PC-9 (cell line): ENCODE results near the gene ARPC1B. TPM values are rescaled to one million over a fixed set of nuclear protein-coding genes. Genes with fewer than 3 reads are reported as not detected.

Source experiments
- BruUV-seq: library from RNA; stranded (reverse); fragments of 400-500 nt; replicated peaks from 2 replicates; lab custom pipeline; 2021; lab: Mats Ljungman, UMichigan
- CTCF ChIA-PET: fragments of 300-600 bp; sonication (Branson Sonifier 250); formaldehyde crosslinking; loops from one replicate; lab custom pipeline; 2022; ENCODE audit warnings: antibody characterized with exemption; lab: Charles Lee
- POLR2A ChIA-PET: fragments of 300-600 bp; sonication (Branson Sonifier 250); formaldehyde crosslinking; loops from one replicate; lab custom pipeline; 2022; ENCODE audit warnings: antibody characterized with exemption; ENCODE audit not compliant: unreplicated experiment; lab: Charles Lee
- DNase-seq, 2 experiments: peaks; one replicate each; pipeline versions ENCODE4 v3.0.0 to v3.0.0-alpha.2; 2015 to 2022; ENCODE audit warnings: mixed read lengths in 1 of 2
- H2AFZ ChIP-seq: fragments of 200-600 bp; sonication (generic); 2 replicates; pipeline ENCODE4 v1.8.1; 2017; ENCODE audit warnings: antibody characterized with exemption
- H3F3A ChIP-seq: fragments of 200-600 bp; sonication (generic); 2 replicates; pipeline ENCODE4 v1.8.1; 2017; ENCODE audit warnings: antibody characterized with exemption, mild to moderate bottlenecking, low read depth; ENCODE audit not compliant: insufficient read depth
- H3K27ac ChIP-seq: fragments of 200-600 bp; sonication (generic); 2 replicates; pipeline ENCODE4 v1.6.1; 2016; ENCODE audit warnings: mixed run types
- H3K27me3 ChIP-seq: fragments of 200-600 bp; sonication (generic); 2 replicates; pipeline ENCODE4 v1.6.1; 2016; ENCODE audit warnings: low read depth, mixed run types; ENCODE audit not compliant: insufficient read depth
- H3K36me3 ChIP-seq: fragments of 200-600 bp; sonication (generic); 2 replicates; pipeline ENCODE4 v1.6.1; 2016; ENCODE audit warnings: low read depth, mixed run types
- H3K4me1 ChIP-seq: fragments of 200-600 bp; sonication (generic); replicated peaks from 2 replicates; pipeline ENCODE4 v1.6.1; 2016; ENCODE audit warnings: mixed run types; ENCODE audit not compliant: insufficient read depth
- H3K4me2 ChIP-seq: fragments of 200-600 bp; sonication (generic); 2 replicates; pipeline ENCODE4 v1.6.1; 2017; ENCODE audit warnings: mixed run types
- H3K4me3 ChIP-seq: fragments of 200-600 bp; sonication (generic); 2 replicates; pipeline ENCODE4 v1.6.1; 2016; ENCODE audit warnings: mixed run types
- H3K79me2 ChIP-seq: fragments of 200-600 bp; sonication (generic); 2 replicates; pipeline ENCODE4 v1.6.1; 2017; ENCODE audit warnings: low read depth, mixed run types
- H3K9me2 ChIP-seq: fragments of 200-600 bp; sonication (generic); 2 replicates; pipeline ENCODE4 v1.8.1; 2017; ENCODE audit warnings: mild to moderate bottlenecking; ENCODE audit not compliant: insufficient read depth
- H3K9me3 ChIP-seq: fragments of 200-600 bp; sonication (generic); 2 replicates; pipeline ENCODE4 v1.8.1; 2016; ENCODE audit warnings: low read depth; ENCODE audit not compliant: insufficient read depth
- H4K20me1 ChIP-seq: fragments of 200-600 bp; sonication (generic); 2 replicates; pipeline ENCODE4 v1.8.1; 2017; ENCODE audit not compliant: insufficient read depth
- CTCF ChIP-seq: fragments of 200-600 bp; sonication (generic); conservative IDR thresholded peaks from 2 replicates; pipeline ENCODE4 v1.6.1; 2017; ENCODE audit warnings: mixed run types, antibody characterized with exemption, mild to moderate bottlenecking, moderate library complexity
- EZH2 ChIP-seq: fragments of 200-600 bp; sonication (generic); IDR thresholded peaks from 2 replicates; pipeline ENCODE4 v1.8.0; 2017; ENCODE audit warnings: antibody characterized with exemption, low read depth
- intact Hi-C: fragments of 100-400 bp; cut with micrococcal nuclease; formaldehyde crosslinking; loops from one replicate; pipeline ENCODE4 v1.10.0; 2022; ENCODE audit not compliant: unreplicated experiment
- total RNA-seq: library from RNA; stranded (reverse); gene quantifications from 2 replicates; pipeline ENCODE4 v1.2.3, GENCODE V29; 2021

Gene ARPC1B
- total RNA-seq, 1 experiment from 2014 or later = 276 TPM

GRCh38 chr7:99409192-99409572 lies 34.7 kb downstream of the ARPC1B start:
- Histone ChIP-seq H3K4me1 (peaks cover 25% of the 10 kb centered on the region), H3K36me3 (peaks cover 34% of the 10 kb centered on the region), H3K9me2 (no peaks in the 10 kb centered on the region), H3K27ac (peak overlapping the region; percentile 97), H3K27me3 (no peaks in the 10 kb centered on the region), H3K4me3 (peak overlapping the region; percentile 99), H4K20me1 (peaks cover 45% of the 10 kb centered on the region), H3K79me2 (peaks cover 78% of the 10 kb centered on the region), H3F3A (peaks cover 28% of the 10 kb centered on the region), H3K4me2 (peak overlapping the region; percentile 98), H3K9me3 (no peaks in the 10 kb centered on the region), H2AFZ (peak overlapping the region; percentile 89)
- CTCF ChIA-PET = interaction anchor here (0.6 kb wide), 1 partner anchor 1060 kb away, joined by 4 read pairs; no protein-coding TSS in a partner anchor
- intact Hi-C loops = loop anchor here (2.0 kb wide), 3 partner anchors 30 to 44 kb away; partner anchors contain the start of genes ARPC1B, CPSF4 and PTCD1
- POLR2A ChIA-PET = interaction anchor here (0.5 to 0.9 kb wide), 6 partner anchors 72 to 1010 kb away, joined by 3 to 10 read pairs (median 7); partner anchors contain the start of gene ZSCAN25
- no peak for DNase-seq
- TF ChIP-seq CTCF (no peak), EZH2 (no peak)
- BruUV-seq = TSS peak; percentile 47

GRCh38 chr7:99409806-99410205 lies 35.3 kb downstream of the ARPC1B start:
- Histone ChIP-seq H3K9me2 (no peaks in the 10 kb centered on the region), H2AFZ (no peak overlapping the region), H3K36me3 (peaks cover 36% of the 10 kb centered on the region), H3K4me2 (peak overlapping the region; percentile 98), H3K27ac (peak overlapping the region; percentile 97), H3F3A (peaks cover 28% of the 10 kb centered on the region), H3K9me3 (no peaks in the 10 kb centered on the region), H3K4me1 (peaks cover 25% of the 10 kb centered on the region), H3K79me2 (peaks cover 73% of the 10 kb centered on the region), H4K20me1 (peaks cover 39% of the 10 kb centered on the region), H3K27me3 (no peaks in the 10 kb centered on the region), H3K4me3 (peak overlapping the region; percentile 99)
- intact Hi-C loops = loop anchor here (2.0 kb wide), 3 partner anchors 29 to 45 kb away; partner anchors contain the start of genes ARPC1B, CPSF4 and PTCD1
- no TSS peak for BruUV-seq
- CTCF ChIA-PET = no interaction called here
- no peak for DNase-seq
- POLR2A ChIA-PET = no interaction called here
- TF ChIP-seq CTCF (no peak), EZH2 (no peak)

- ChIA-PET CTCF (no interaction called here), POLR2A (no interaction called here)
- Histone ChIP-seq H3K27ac (no peak overlapping the region), H3K9me3 (no peaks in the 10 kb centered on the region), H3K4me2 (peak overlapping the region; percentile 98; the same call in 1 of the 2 replicates), H3K4me1 (peaks cover 25% of the 10 kb centered on the region), H3K9me2 (no peaks in the 10 kb centered on the region), H3K36me3 (peaks cover 36% of the 10 kb centered on the region), H3K4me3 (no peak overlapping the region; the same call in 1 of the 2 replicates), H4K20me1 (peaks cover 31% of the 10 kb centered on the region), H3F3A (peaks cover 28% of the 10 kb centered on the region), H2AFZ (no peak overlapping the region), H3K27me3 (no peaks in the 10 kb centered on the region), H3K79me2 (peaks cover 64% of the 10 kb centered on the region)
- no TSS peak for BruUV-seq
- intact Hi-C loops = no loop called here
- TF ChIP-seq CTCF = no peak
- TF ChIP-seq EZH2 = no peak
- no peak for DNase-seq
Measured at GRCh38 chr7:99410635-99411034, 36.1 kb downstream of the ARPC1B start.
